Measurements from ENCODE around the gene SP5.

SP5 gene

DNA sequence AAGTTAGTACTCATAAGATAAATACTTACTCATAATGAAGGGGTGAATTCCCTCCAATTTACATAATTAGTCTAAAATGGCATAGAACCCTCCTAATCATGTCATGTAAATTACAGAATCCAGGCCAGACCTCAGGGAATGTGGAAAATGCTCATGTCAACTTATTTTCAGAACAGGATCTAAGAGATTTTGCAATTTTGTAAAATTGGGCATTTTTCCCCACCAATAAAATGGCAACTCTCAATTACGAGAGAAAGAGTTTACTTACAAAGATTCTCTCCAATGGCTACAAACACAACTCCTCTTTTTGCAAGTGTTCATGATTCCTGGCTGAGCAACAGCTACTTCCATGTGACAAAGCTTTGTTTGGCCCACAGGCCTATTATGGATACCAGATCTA is 33.8 kb upstream of the SP5 start:
- no peak for FAIRE-seq
- DNase-seq (ENCODE audit: insufficient read length, low spot score) = no peak
- TF ChIP-seq POLR2AphosphoS5 (IDR thresholded peaks at IDR 0.05; ENCODE audit: low read depth, low read length) = no peak
- TF ChIP-seq TAF1 (IDR thresholded peaks at IDR 0.05; ENCODE audit: low read depth, low read length) = no peak
- no peak for TF ChIP-seq PAX5 (IDR thresholded peaks at IDR 0.05; ENCODE audit: insufficient read depth, low read length, severe bottlenecking)
- no peak for TF ChIP-seq POU2F2 (IDR thresholded peaks at IDR 0.05; ENCODE audit: low read depth, low read length)
- no peak for TF ChIP-seq POLR2A (IDR thresholded peaks at IDR 0.05; ENCODE audit: low read depth, low read length)
- TF ChIP-seq SPI1 (IDR thresholded peaks at IDR 0.05; ENCODE audit: low read depth, low read length) = no peak

DNA sequence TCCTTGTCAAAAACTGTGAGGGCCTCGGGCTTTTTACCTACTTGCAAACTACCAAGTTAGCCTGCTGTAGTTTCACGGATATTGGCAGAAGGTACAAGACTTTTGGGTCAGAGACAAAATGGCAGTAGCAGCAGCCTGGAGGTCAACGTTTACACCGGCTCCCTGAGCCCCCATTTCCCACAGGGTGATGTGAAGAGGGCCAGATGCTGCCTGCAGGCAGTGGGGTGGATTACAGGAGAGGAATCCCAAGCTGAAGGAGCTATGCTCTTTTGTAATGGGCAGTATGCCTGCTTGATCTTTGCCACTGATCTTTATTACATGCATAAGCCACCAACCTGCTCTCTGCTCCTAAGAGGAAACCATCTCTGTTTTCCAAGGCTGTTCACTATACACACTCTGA is 29.5 kb upstream of the SP5 start:
- TF ChIP-seq PAX5 (IDR thresholded peaks at IDR 0.05; ENCODE audit: insufficient read depth, low read length, severe bottlenecking) (no peak), POLR2AphosphoS5 (IDR thresholded peaks at IDR 0.05; ENCODE audit: low read depth, low read length) (no peak), POU2F2 (IDR thresholded peaks at IDR 0.05; ENCODE audit: low read depth, low read length) (no peak), SPI1 (IDR thresholded peaks at IDR 0.05; ENCODE audit: low read depth, low read length) (no peak)
- DNase-seq (ENCODE audit: insufficient read length, low spot score) = no peak
- no peak for FAIRE-seq

DNA sequence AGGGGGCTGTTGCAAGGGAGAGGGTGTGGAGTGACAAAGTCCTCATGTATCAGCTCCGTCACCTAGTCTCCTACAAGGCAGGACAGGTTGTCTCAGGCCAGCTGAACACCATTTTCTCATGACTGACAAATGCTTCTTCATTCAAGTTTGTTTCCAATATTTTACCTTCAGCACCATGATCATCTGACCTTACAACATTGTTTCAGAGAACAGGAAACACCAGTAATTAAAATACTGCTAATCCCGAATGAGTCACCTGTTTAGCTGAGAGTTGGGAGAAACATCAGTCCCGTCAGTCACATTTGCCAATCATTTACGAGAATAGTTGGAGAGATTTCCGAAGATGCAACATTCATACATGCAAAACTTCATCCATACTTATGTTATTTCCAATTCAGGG is 25.7 kb upstream of the SP5 start:
- DNase-seq (ENCODE audit: insufficient read length, low spot score) (no peak), FAIRE-seq (no peak)
- TF ChIP-seq PAX5 (IDR thresholded peaks at IDR 0.05; ENCODE audit: insufficient read depth, low read length, severe bottlenecking) (no peak), POU2F2 (IDR thresholded peaks at IDR 0.05; ENCODE audit: low read depth, low read length) (no peak), POLR2AphosphoS5 (IDR thresholded peaks at IDR 0.05; ENCODE audit: low read depth, low read length) (no peak), POLR2A (IDR thresholded peaks at IDR 0.05; ENCODE audit: low read depth, low read length) (no peak), TAF1 (IDR thresholded peaks at IDR 0.05; ENCODE audit: low read depth, low read length) (no peak), SPI1 (IDR thresholded peaks at IDR 0.05; ENCODE audit: low read depth, low read length) (no peak)

DNA sequence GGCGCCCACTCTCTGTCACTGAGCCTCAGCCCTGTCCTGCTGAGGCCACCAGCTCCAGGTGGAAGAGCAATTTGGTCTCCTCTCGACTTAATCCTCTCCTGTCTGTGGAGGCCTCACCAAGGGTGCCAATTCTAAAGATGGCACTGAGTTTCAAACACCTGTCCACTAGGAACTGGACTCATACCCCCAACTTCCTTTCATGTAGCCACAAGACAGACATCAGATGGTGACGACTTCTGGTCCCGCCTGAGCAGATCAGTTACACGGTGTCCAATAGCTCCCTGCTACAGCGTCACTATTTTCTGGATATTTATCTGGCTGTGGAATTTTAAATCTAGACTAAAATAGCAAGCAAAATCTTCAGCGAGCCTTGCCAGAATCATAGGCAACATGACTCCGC is 24.5 kb upstream of the SP5 start:
- TF ChIP-seq POU2F2 (IDR thresholded peaks at IDR 0.05; ENCODE audit: low read depth, low read length) = no peak
- TF ChIP-seq PAX5 (IDR thresholded peaks at IDR 0.05; ENCODE audit: insufficient read depth, low read length, severe bottlenecking) = no peak
- TF ChIP-seq POLR2AphosphoS5 (IDR thresholded peaks at IDR 0.05; ENCODE audit: low read depth, low read length) = no peak
- no peak for TF ChIP-seq SPI1 (IDR thresholded peaks at IDR 0.05; ENCODE audit: low read depth, low read length)
- no peak for TF ChIP-seq TAF1 (IDR thresholded peaks at IDR 0.05; ENCODE audit: low read depth, low read length)
- TF ChIP-seq POLR2A (IDR thresholded peaks at IDR 0.05; ENCODE audit: low read depth, low read length) = no peak
- FAIRE-seq (no peak), DNase-seq (ENCODE audit: insufficient read length, low spot score) (no peak)

DNA sequence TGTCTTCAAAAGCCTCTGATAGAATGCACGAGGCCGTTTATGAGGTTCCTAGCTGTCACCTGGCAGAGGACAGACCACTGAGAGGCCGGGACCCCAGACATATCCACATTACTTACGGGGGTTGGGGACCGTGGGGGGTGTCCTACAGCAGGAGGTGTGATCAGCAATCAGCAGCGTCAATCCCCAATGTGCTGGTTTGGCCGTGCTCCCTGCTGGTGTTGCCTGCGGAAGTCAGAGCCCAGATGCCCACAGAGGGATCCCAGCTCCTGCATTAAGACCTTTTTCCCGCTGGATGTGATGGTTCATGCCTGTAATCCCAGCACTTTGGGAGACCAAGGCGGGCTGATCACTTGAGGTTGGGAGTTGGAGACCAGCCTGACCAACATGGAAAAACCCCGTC is 20.8 kb upstream of the SP5 start:
- FAIRE-seq = peak; percentile 83
- DNase-seq (ENCODE audit: insufficient read length, low spot score) = no peak
- no peak for TF ChIP-seq SPI1 (IDR thresholded peaks at IDR 0.05; ENCODE audit: low read depth, low read length)
- no peak for TF ChIP-seq POU2F2 (IDR thresholded peaks at IDR 0.05; ENCODE audit: low read depth, low read length)
- TF ChIP-seq POLR2A (IDR thresholded peaks at IDR 0.05; ENCODE audit: low read depth, low read length) = no peak
- TF ChIP-seq POLR2AphosphoS5 (IDR thresholded peaks at IDR 0.05; ENCODE audit: low read depth, low read length) = no peak
- no peak for TF ChIP-seq PAX5 (IDR thresholded peaks at IDR 0.05; ENCODE audit: insufficient read depth, low read length, severe bottlenecking)
- no peak for TF ChIP-seq TAF1 (IDR thresholded peaks at IDR 0.05; ENCODE audit: low read depth, low read length)

DNA sequence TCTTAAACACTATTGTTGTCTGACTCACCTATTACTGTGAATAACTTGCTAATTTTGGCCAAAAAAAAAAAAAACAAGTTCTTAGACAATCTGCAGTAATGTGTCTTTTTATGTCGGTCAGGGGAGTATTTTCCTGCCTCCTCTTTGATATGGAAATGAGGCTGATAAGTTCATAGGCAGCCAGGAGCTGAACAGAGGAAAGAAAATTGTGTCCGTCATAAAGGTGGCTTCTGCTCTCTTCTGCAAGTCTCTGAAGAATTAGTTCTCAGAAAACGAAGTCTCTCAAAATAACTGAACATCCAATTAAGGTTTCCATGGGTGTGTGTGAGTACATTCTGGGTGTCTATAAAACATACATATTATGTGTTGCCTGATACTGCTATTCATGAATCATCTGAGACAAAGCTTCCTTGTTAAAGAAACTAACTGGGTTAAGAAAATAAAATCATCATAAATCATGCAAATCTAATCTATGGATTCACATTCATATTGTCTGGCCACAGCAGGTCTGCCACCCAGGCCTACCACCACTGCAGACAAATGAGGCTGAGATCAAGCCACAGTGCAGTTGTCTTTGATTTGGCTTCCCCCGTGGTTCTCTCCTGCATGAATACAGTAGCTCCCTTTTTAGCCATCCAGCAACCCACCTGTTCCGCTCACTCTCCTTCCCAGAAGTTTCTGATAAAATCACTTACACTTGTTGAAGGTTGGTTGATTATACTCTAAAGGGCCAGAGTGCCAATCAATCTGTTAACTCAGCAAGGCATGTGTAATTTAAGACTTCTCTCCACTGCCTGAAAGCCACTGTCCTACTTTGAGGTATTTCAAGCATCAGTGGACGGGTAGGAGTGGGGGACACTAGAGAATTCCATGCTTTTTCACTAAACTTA is 19.4 kb upstream of the SP5 start:
- TF ChIP-seq TAF1 (IDR thresholded peaks at IDR 0.05; ENCODE audit: low read depth, low read length) (no peak), POLR2AphosphoS5 (IDR thresholded peaks at IDR 0.05; ENCODE audit: low read depth, low read length) (no peak), POU2F2 (IDR thresholded peaks at IDR 0.05; ENCODE audit: low read depth, low read length) (no peak), PAX5 (IDR thresholded peaks at IDR 0.05; ENCODE audit: insufficient read depth, low read length, severe bottlenecking) (no peak), SPI1 (IDR thresholded peaks at IDR 0.05; ENCODE audit: low read depth, low read length) (no peak), POLR2A (IDR thresholded peaks at IDR 0.05; ENCODE audit: low read depth, low read length) (no peak)
- no peak for DNase-seq (ENCODE audit: insufficient read length, low spot score)
- FAIRE-seq = no peak

DNA sequence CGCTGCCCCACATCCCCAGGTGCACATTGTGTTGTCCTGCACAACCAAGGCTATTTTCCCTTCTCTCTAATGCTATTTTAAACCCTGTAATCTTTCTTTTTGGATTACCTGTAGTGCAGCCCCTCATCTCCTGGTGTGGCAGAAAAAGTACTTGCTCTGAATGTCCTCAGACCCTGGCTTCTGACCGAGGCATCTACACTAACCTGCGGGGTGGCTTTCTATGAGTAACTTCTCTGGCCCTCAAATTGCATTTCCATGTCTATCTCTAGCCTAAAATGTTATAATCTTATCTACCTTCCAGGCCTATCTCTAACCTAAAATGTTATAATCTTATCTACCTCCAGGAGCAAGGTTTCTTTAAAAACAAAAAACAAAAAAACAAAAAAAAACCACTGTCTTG is 18.2 kb upstream of the SP5 start:
- FAIRE-seq (no peak), DNase-seq (ENCODE audit: insufficient read length, low spot score) (no peak)
- TF ChIP-seq TAF1 (IDR thresholded peaks at IDR 0.05; ENCODE audit: low read depth, low read length) (no peak), POU2F2 (IDR thresholded peaks at IDR 0.05; ENCODE audit: low read depth, low read length) (no peak), POLR2A (IDR thresholded peaks at IDR 0.05; ENCODE audit: low read depth, low read length) (no peak), POLR2AphosphoS5 (IDR thresholded peaks at IDR 0.05; ENCODE audit: low read depth, low read length) (no peak)

DNA sequence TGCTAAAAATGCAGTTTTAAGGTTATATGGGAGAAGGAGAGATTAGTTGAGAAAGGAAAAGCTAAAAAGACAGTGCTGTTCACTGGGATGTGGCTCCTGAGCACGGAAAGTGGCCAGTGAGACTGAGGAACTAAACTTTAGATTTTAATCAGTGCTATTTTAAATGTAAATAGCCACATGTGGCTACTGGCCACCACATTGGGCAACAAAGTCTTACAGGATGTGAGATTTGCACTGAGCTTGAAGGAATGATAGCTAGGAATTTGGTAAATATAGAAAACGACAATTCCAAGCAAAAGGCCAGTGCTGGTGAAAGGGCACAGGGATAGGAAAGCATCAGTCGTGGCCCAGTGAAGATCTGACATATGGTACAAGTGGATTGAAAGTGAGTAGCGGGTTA is 14.1 kb upstream of the SP5 start:
- DNase-seq (ENCODE audit: insufficient read length, low spot score) (no peak), FAIRE-seq (no peak)
- TF ChIP-seq POU2F2 (IDR thresholded peaks at IDR 0.05; ENCODE audit: low read depth, low read length) = no peak
- TF ChIP-seq PAX5 (IDR thresholded peaks at IDR 0.05; ENCODE audit: insufficient read depth, low read length, severe bottlenecking) = no peak
- TF ChIP-seq TAF1 (IDR thresholded peaks at IDR 0.05; ENCODE audit: low read depth, low read length) = no peak
- no peak for TF ChIP-seq SPI1 (IDR thresholded peaks at IDR 0.05; ENCODE audit: low read depth, low read length)
- TF ChIP-seq POLR2AphosphoS5 (IDR thresholded peaks at IDR 0.05; ENCODE audit: low read depth, low read length) = no peak
- TF ChIP-seq POLR2A (IDR thresholded peaks at IDR 0.05; ENCODE audit: low read depth, low read length) = no peak

DNA sequence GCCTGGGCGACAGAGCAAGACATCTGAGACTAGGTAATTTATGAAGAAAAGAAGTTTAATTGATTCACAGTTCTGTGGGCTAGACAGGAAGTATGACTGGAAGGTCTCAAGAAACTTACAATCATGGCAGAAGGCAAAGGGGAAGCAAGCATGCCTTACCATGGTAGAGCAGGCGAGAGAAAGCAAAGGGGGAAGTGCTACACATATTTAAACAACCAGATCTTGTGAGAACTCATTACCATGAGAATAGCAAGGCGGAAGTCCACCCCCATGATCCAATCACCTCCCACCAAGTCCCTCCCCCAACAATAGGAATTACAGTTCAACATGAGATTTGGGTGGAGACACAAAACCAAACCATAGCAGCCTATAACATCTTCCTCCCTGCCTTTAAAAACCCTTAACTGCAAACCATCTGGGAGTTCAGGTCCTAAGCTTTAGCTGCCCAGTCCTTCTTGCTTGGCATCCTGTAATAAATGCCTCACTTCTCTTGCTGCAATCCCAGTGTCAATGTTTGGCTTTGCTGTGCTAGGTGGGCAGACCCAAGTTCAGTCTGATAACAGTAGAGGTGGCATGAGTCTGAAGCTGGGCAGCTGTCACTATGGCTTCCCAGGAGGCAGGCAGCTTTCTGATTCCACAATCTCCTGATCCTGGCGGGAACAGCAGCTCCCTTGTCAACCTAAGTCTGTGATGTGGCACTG is 11.2 kb upstream of the SP5 start:
- FAIRE-seq (no peak), DNase-seq (ENCODE audit: insufficient read length, low spot score) (no peak)
- TF ChIP-seq POLR2AphosphoS5 (IDR thresholded peaks at IDR 0.05; ENCODE audit: low read depth, low read length) (no peak), POU2F2 (IDR thresholded peaks at IDR 0.05; ENCODE audit: low read depth, low read length) (no peak), PAX5 (IDR thresholded peaks at IDR 0.05; ENCODE audit: insufficient read depth, low read length, severe bottlenecking) (no peak), SPI1 (IDR thresholded peaks at IDR 0.05; ENCODE audit: low read depth, low read length) (no peak), TAF1 (IDR thresholded peaks at IDR 0.05; ENCODE audit: low read depth, low read length) (no peak), POLR2A (IDR thresholded peaks at IDR 0.05; ENCODE audit: low read depth, low read length) (no peak)

All from GM12891 (cell line).